GM12872 (cell line): ENCODE results near the gene GGA1.

Experiments used
- CTCF ChIP-seq: IDR thresholded peaks from 3 replicates; pipeline ENCODE4 v1.5.1; 2011; ENCODE audit warnings: low read depth, mild to moderate bottlenecking, low read length, moderate library complexity; ENCODE audit not compliant: insufficient read depth

The GGA1 gene

GRCh38 chr22:37575490-37576003, 33.1 kb upstream of the GGA1 start:
- TF ChIP-seq CTCF = no peak

- no peak for TF ChIP-seq CTCF
Observed at GRCh38 chr22:37578002-37578401, 30.6 kb upstream of the GGA1 start.

- TF ChIP-seq CTCF = no peak
Observed at GRCh38 chr22:37581504-37581903, 27.1 kb upstream of the GGA1 start.

GRCh38 chr22:37582526-37582925, 26.1 kb upstream of the GGA1 start:
- TF ChIP-seq CTCF = no peak

GRCh38 chr22:37588546-37589215, 20.0 kb upstream of the GGA1 start:
- TF ChIP-seq CTCF = no peak

- no peak for TF ChIP-seq CTCF
Observed at GRCh38 chr22:37589636-37590035, 19.0 kb upstream of the GGA1 start.

- TF ChIP-seq CTCF = no peak
Observed at GRCh38 chr22:37591823-37592404, 16.7 kb upstream of the GGA1 start.
